HG02623 (cell line): ENCODE results near the gene SIGLEC15.
"Not testable (repeated sequence)": the region's sequence is repeated elsewhere in the genome, so short reads cannot be mapped to it uniquely, and the experiment has no call there.

Experiments
- ATAC-seq: cut with Tn5 transposase; IDR thresholded peaks from one replicate; pipeline ENCODE4 v1.9.1; 2021; ENCODE audit warnings: moderate library complexity; ENCODE audit not compliant: unreplicated experiment

SIGLEC15 gene

DNA sequence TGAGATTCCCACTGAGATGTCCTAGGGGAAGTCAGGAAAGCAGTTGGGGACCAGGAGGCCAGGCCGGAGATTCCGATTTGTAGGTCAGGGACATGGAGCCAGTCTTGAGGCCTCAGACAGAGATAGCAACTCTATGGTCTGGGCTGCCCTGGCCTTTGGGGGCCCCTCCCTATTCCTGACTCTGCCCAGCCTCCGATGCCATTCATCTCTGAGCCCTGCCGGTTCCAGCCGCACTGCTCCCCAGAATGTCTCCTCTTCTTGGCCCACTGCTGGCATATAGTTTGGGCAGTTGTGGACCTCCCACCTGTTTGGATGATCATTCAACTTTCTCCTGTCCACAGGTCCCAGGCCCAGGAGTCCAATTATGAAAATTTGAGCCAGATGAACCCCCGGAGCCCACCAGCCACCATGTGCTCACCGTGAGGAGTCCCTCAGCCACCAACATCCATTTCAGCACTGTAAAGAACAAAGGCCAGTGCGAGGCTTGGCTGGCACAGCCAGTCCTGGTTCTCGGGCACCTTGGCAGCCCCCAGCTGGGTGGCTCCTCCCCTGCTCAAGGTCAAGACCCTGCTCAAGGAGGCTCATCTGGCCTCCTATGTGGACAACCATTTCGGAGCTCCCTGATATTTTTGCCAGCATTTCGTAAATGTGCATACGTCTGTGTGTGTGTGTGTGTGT is 16.4 kb downstream of the SIGLEC15 start:
- no peak for ATAC-seq

DNA sequence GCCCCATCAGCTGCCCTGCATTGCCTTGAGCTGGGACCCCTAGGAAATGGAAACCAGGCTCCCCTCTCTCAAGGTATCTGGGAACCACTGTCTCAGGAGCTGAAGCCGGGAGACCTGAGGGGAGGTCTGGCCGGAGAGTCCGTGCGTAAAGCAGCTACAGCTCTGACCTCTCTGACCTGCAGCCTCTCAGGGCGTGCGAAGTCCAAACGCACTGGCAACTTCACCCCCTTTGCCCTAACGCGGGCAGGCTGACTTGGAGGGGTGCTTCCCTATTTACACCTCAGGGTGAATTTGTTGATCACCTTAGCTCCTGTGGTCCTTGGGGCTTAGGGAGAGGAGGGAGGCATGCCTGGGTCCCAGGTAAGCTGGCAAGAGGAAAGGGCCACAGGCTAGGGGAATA is 17.5 kb downstream of the SIGLEC15 start:
- no peak for ATAC-seq

DNA sequence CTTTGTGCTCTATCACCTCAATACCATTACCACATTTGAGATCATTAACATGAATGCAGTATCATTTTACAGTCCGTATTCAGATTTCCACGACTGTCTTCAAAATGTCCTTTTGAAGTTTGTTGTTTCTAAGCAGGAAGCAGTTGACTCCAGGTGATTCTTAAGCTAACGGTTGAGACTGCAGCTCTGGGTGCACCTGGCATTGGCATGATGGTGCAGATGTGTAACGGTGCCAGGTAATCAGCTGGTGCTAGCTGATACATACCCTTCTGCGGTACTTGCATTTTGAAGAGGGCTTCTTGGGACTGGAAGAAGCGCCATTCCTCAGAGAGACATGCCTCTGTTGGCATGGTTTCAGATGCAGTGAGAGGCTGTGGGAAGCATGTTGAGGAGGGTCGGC is 19.5 kb downstream of the SIGLEC15 start:
- ATAC-seq: no peak

DNA sequence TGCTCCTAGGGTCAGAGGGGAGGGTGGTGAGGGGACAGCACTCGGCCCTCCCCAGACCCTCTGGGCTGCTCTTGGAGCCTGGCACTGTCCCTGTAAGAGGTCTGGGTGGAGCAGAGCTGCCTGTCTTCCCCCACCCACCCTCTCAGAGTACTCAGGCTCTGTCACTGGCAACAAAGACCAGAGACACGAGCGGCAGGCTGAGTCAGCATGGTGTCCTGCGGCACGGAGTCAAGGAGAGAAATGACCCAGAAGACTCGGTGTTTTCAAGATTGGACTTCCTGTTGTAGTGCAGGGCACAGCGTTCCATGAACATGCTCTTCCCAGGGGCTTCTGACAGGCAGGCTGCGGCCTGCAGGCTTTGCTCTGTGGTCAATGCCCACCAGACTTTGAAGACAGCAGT is 19.9 kb downstream of the SIGLEC15 start:
- no peak for ATAC-seq

DNA sequence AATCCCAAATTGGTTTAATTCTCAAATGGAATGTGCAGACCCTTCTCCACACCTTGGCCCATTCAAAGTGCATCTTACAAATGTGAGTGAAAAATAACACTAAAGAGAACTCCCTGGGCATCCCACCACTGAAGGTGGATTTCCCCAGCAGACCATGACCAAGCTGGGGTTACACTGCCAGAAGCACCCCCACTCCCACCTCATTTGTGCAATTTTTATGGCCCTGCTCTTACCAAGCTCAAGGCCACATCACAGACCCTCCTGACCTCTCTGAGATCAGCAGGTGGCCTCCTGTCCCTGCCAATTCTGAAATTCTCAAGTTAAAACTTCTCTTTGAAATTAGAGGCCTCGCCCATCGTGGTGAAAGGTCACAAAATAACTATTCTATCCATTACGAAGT is 21.6 kb downstream of the SIGLEC15 start:
- no peak for ATAC-seq

DNA sequence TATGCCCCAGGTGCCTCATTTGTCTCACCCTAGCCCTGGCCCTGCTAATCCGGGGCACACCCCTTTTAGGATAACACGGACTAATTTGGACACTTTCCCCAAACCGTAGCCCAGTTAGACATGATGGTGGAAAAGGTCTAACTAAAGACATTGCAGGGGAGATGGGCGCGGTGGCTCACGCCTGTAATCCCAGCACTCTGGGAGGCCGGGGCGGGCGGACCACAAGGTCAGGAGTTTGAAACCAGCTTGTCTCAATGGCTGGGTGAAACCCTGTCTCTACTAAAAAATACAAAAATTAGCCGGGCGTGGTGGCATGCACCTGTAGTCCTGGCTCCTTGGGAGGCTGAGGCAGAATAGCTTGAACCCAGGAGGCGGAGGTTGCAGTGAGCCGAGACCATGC is 23.2 kb downstream of the SIGLEC15 start:
- not testable (repeated sequence) for ATAC-seq

DNA sequence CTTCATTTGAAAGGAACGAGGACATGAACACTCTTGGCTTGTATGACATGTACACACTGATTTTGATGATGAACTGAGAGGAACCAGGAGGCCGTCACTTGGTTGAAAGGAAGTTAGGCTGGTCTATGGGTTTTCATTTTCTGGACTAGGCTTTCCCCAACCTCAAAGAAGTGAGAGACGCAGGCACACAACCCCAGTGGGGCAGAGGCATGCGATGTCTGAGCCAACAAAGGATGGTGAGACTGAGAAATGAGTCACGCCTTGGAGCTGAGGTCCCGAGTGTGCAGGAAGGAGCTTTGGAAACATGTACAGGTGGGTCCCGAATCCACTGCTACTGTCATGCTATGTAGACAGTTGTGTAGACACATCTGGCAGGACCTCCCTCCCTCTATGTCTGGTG is 24.1 kb downstream of the SIGLEC15 start:
- ATAC-seq: no peak

DNA sequence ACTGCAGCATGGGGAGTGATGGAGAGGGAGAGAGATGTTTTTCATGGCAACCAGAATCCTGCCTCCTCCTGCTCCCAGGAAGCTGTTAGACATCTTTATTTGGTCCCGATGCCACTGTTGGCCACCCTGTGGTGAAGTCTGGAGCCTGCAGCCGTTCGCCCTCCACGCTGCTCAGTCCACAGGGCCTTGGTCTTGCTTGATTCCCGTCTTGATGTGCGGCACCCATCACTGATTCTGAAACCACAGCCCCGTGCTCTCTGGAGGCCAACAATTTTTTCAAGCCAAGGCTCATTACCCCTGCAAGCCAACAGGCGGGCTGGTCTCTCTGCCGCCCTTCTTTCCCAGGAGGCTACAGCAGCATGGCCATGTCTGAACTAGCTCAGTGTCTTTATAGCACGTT is 24.5 kb downstream of the SIGLEC15 start:
- ATAC-seq: no peak

DNA sequence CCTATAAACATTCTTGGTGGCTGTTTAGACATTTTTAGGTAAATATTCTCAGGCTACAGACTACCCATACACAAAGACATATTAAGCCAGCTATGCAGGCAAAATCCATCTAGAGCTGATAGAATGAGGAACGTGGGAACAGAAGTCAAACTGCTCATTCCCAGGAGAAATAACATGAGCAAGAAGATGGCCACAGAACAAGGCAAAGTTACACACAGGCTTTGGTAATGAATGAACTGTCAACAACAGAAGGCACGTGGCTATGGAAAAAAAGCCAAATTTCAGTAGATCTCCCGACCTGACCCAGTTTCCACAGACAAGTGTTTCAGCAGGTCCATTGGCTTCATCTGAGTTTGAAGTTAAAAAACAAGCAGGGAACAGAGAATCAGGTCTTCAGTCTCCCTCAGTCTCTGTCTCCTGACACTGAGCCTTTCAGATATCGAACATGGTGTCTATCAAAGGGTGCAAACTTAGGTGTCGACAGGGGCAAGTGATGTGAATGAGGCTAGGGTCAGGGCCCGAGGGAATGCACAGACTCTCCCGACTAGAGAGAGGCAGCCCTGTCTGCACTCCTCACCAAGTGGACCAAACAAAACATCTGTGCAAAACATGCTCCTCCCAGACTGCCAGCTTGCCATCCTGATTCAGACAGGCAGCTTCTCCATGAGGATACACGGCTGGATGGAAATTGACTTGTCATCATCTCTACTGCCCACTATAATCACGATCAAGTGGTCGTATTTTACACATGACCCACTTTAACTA is 25.9 kb downstream of the SIGLEC15 start:
- ATAC-seq: no peak

DNA sequence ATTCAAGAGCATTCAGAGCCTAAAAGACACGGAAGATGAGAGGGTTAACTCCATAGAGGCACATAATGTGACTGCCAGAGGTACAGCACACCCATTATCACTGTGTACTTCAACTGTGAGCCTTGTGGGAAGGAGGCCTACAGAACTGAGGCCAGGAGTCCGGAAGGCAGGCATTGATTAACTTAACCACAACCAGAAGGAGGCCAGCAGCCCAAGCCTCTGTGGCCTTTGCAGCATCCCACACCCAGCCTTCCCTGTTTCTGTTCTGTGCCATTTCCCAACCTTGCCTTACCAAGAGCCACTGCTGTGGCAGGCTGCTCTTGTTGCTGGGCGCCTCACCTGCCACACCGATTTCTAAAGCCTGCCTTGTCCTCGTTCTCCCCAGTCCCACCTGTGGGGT is 27.2 kb downstream of the SIGLEC15 start:
- ATAC-seq: no peak

DNA sequence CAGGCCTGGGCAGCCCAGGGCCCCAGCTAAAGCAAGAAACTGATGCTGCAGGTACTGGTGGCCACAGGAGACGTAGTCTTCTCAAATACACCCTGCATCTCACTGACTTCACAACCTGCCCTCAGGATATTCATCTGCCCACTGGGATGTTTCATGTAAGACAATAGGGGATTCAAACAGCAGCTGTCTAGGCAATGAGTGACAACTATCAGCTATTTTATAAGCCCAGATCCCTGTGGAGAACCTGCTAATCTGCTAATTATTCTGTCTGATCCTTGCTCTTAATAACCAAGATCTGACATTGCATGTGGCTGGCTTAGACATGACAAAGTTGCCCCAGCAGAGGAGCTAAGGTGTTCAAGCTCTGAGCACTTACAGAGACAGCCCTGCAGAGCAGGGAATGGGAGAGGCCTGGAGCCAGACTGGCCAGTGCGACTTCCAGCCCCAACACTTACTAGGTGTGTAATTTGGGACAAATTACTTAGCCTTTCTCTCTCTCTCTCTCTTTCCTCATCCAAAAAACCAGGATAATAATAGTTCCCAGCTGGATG is 28.6 kb downstream of the SIGLEC15 start:
- ATAC-seq: no peak

DNA sequence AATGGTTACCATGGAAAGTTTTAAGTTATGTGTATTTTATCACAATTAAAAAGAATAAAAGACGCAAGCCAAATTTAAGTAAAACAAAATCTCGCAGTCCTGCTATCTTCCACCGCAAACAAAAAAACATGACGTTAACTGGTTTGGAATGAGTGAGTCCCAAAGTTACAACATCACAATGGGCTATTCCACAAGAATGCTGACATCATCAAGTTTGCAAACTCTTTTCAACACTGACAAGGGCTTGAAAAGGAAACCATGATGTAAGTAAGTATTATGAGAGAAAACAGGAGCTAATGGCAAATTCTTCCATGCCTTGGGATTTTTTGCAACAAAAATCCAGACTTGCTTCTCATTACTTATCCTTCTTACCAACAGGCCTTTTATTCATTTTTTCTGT is 31.1 kb downstream of the SIGLEC15 start:
- ATAC-seq: no peak

DNA sequence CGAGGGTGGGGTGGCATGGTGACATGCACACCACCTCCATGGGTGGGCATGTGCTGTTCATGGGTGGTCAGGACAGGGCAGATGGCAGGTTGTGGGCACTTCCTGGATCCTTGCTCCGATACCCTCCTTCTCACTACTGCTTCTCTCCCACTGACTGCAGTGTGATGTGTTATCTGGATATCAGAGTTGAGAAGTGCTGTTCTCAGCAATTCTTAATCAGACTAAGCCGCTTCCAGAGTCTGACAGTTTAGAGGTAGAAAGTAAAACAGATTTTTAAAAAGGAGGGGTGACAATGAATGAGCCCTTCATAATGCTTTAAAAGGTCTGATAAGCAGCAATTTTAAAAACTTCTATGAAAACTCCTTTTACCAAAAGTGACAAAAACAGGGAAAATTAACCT is 33.9 kb downstream of the SIGLEC15 start:
- ATAC-seq: no peak

DNA sequence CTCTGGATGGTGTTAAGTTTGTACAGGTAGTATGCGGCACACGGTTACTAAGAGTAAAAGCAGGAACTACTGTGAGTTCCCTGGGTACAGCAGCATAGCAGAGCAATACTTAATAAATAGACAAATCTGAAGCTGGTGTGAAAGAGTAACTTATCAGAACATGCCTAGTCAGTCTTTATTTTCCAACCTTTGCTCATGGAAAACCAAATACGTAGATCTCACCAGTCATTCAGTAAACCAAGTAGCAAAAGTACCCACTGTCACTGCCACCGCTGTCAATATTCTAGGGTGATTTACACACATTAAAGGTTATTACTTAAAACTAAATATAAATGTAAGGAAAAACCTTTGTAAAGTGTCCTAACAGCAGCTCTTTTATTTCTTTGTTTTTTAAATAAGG is 35.0 kb downstream of the SIGLEC15 start:
- ATAC-seq: no peak

DNA sequence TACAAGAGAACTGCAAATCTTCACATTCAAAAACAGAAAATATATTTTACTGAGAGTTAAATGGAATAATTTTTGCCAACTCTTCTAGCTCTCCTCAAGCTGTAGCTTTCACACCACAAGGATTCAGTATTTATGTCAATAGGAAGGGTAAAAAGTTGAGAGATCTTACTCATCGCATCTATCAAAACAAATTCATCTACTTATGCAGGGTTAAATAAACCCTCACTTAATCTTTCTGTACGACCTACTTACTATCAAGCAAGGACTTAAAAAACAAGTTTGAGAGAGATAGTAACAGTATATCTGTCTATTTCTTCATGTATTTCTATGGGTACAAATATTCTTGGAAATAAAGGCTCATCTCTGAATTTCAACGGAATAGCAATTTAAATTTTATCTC is 35.5 kb downstream of the SIGLEC15 start:
- no peak for ATAC-seq

DNA sequence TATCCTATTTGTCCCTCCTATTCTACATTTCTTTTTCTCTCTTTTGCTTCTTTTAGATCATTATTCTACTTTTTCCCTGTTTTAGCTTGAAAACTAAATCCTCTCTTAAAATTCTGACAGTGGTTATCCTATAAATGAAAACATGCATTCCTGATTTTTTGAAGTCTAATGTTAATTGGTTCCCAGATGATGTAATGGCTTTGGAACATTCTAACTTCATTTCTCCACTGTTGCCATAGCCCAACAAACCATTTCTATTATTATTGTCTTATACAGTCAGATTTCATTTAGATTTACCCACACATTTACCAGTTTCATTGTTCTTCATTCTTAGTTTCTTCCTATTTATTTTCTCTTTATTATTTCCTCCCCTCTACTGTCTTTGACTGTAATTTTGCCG is 36.5 kb downstream of the SIGLEC15 start:
- no peak for ATAC-seq

DNA sequence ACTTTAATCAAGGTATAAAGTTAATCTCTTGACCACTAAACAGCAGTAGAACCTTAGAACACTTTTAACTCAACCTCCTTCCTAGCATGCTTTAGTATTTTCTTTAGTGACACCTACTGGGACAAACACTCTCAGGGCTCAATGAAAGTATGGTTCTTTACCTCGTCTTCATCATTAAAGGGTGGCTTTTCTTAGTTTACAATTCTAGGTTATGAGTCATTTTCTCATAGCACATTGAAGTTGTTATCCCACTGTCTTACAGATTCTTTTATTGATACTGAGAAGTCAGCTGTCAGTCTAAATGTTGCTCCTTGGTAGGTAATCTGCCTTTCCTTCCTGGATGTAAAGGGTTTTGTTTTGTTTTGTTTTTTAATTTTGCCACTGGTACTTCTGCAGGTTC is 38.0 kb downstream of the SIGLEC15 start:
- ATAC-seq: no peak

DNA sequence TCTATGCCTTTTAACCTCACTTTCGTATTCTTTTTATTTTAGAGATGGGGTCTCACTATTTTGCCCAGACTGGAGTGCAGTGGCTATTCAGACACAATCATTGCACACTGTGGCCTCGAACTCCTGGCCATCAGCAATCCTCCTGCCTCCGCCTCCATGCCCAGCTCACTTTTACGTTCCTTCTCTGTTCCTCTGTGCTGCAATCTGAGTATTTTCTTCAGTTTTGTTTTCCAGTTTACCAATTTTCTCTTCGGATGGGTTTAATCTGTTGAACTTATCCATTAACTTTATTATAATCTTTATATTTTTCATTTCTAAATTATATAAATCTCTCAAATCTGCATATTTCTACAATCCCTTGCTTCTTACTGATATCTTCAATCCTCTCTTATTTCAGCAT is 38.6 kb downstream of the SIGLEC15 start:
- no peak for ATAC-seq

DNA sequence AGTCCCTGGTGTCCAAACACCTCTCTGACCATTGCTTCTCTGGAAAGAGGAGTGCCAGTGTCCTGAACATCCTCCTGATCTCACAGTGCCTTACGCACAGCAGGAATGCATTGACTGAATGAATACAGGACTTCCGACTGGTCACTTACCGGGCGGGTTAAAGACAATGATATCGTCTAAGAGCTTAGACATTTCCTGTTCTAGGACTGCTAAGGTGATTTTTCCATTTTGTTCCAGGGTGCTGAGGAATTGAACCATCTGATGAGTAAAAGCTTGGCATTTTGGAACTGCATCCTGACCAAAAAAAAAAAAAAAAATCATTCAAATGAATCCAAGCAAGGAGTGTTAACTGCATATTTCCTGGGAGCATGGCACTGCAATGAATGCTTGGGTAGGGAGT is 40.0 kb downstream of the SIGLEC15 start:
- ATAC-seq: no peak

DNA sequence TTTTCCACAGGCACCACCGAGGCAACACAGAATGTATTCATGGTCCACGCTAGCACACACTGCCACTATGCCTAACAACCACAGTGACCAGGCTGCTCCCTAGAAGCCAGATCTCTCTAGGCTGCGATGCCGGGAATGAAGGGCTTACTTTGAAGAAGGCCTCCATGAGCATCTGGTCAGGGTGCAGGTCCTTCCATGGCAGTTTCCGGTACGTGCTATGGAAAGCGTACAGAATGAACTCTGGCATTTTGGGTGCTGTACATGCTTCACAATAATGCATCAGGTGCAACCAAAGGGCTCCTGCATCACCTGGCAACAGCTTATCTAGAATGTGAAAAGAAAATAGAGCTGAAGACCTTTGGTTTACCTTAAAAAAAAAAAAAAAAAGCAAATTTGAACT is 44.9 kb downstream of the SIGLEC15 start:
- no peak for ATAC-seq

DNA sequence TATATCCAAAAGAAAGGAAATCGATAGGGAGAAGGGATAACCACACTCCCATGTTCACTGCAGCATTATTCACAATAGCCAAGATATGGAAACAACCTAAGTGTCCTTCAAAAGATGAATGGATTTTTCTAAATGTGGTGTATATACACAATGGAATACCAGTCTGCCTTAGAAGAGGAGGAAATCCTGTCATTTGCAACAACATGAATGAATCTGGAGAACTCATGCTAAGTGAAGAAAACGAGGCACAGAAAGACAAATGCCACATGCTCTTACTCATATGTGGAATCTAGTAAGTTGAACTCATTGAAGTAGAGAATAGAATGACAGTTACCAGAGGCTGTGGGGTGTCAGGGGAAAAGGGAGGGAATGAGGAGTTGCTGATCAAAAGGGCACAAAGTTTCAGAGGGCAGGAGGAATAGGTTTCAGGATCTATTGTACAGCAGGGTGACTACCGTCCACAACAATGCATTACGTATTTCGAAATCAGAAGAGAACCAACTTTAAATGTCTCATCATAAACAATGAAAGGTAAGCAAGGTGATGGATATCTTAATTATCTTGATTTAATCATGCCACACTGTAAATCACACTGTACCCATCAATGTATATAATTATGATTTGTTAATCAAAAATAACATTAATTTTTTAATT is 46.1 kb downstream of the SIGLEC15 start:
- ATAC-seq: no peak
